Testis (tissue), 3 donors: Measurements from ENCODE around the gene C1orf210. TPM values are rescaled to one million over a fixed set of nuclear protein-coding genes. Genes with fewer than 3 reads are reported as not detected.

Experiments used
- DNase-seq: peaks from one replicate; pipeline ENCODE4 v3.0.0-alpha.2; 2019
- H3K27ac ChIP-seq, 2 donors: fragments of 200-600 bp; sonication (generic); one replicate each; pipeline ENCODE4 v1.5.1; 2019
- H3K27me3 ChIP-seq: fragments of 200-600 bp; sonication (generic); one replicate; pipeline ENCODE4 v1.5.1; 2019
- H3K36me3 ChIP-seq: fragments of 200-600 bp; sonication (generic); one replicate; pipeline ENCODE4 v1.5.1; 2017; ENCODE audit warnings: low read depth; ENCODE audit errors: missing control alignments
- H3K4me1 ChIP-seq: fragments of 200-600 bp; sonication (generic); one replicate; pipeline ENCODE4 v1.5.1; 2019
- H3K4me3 ChIP-seq, 2 donors: fragments of 200-600 bp; sonication (generic); one replicate each; pipeline ENCODE4 v1.5.1; 2017 to 2019
- H3K9me3 ChIP-seq: fragments of 200-600 bp; sonication (generic); one replicate; pipeline ENCODE4 v1.5.1; 2017
- POLR2A ChIP-seq: fragments of 450-650 bp; IDR thresholded peaks from one replicate; pipeline ENCODE4 v1.6.1; 2017; ENCODE audit warnings: antibody characterized with exemption, mild to moderate bottlenecking, moderate library complexity
- WGBS, 2 donors: methylation state at CpG; one replicate each; pipeline ENCODE4 v1.1.5; 2018; 5-methylcytosine and 5-hydroxymethylcytosine counted together
- intact Hi-C: fragments of 100-400 bp; cut with DNase I; formaldehyde crosslinking; loops from one replicate; pipeline ENCODE4 v1.15.1; 2023; ENCODE audit warnings: low total_unique reads
- polyA plus RNA-seq: library from polyadenylated mRNA; stranded (reverse); fragments of 350-450 nt; fragmentation: Illumina TruSeq; extraction: RNeasy Lipid Tissue Mini Kit (QIAGEN cat#74804); gene quantifications from one replicate; pipeline ENCODE4 v1.2.3, GENCODE V29; 2014; ENCODE audit warnings: low read depth, low replicate concordance; ENCODE audit not compliant: insufficient read depth
- total RNA-seq, 2 donors: library from RNA; depleted of rRNA; stranded (reverse); fragments of >200 nt; gene quantifications; one replicate each; pipeline ENCODE4 v1.2.3, GENCODE V29; 2016
- TF ChIP-seq, protein P1 (sequence below), 3 experiments: fragments of 450-650 bp in 2 of 3; fragments of 200-600 bp in 1 of 3; sonication (generic) in 1 of 3; IDR thresholded peaks; one replicate each; pipeline ENCODE4 v1.5.1; 2016 to 2019; ENCODE audit warnings: antibody characterized with exemption in 3 of 3, mild to moderate bottlenecking in 2 of 3, moderate library complexity in 1 of 3

C1orf210 gene
- total and polyA plus RNA-seq, 3 donors from 2014 or later = 0.25 to 0.71 TPM; not detected in 1

DNA sequence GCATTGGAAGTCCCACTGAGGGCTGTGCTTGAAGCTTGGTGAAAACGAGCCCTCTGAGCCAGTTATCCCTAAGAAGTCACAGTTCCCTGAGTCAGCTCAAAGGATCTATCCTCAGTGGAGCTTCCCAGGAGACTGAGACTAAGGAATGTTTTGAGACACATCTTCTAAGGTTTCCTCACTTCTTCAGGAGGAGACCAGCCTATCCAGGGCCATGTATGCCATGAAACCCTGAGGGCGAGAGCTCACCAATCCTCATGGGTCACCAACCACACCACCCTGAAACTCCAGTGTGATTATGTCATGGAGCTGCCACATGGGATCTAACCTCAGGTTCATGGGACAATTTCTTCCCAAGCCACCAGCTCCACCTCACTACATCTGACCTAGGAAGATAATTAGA is 7.8 kb upstream of the C1orf210 start:
- Histone ChIP-seq H3K4me1 (peaks cover 15% of the 10 kb centered on the region), H3K36me3 (no peaks in the 10 kb centered on the region), H3K27me3 (no peaks in the 10 kb centered on the region), H3K27ac (no peak overlapping the region), H3K4me3 (no peak overlapping the region), H3K9me3 (no peaks in the 10 kb centered on the region)
- WGBS, 2 donors = 90 to 100% methylated on average over 2 of the region's 2 CpGs
- no peak for TF ChIP-seq POLR2A
- TF ChIP-seq, protein P1, sequence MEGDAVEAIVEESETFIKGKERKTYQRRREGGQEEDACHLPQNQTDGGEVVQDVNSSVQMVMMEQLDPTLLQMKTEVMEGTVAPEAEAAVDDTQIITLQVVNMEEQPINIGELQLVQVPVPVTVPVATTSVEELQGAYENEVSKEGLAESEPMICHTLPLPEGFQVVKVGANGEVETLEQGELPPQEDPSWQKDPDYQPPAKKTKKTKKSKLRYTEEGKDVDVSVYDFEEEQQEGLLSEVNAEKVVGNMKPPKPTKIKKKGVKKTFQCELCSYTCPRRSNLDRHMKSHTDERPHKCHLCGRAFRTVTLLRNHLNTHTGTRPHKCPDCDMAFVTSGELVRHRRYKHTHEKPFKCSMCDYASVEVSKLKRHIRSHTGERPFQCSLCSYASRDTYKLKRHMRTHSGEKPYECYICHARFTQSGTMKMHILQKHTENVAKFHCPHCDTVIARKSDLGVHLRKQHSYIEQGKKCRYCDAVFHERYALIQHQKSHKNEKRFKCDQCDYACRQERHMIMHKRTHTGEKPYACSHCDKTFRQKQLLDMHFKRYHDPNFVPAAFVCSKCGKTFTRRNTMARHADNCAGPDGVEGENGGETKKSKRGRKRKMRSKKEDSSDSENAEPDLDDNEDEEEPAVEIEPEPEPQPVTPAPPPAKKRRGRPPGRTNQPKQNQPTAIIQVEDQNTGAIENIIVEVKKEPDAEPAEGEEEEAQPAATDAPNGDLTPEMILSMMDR (IDR thresholded peaks at IDR 0.05) = no peak
- intact Hi-C loops = no loop called here
- no peak for DNase-seq

DNA sequence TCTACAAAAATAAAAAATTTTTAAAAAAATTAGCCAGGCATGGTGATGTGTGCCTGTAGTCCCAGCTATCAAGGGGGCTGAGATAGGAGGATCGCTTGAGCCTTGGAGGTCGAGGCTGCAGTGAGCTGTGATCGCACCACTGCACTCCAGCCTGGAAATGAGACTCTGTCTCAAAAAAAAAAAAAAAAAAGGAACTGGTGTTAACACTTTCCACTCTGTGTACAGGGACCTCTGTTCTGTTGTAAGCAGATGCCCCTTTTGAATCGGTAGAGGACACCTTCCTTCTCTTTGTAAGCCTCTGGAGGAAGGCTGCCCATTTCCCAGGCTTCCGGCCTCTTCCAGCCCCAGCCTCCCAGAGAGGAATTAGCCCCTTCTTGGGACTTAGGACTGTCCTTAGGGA is 7.3 kb upstream of the C1orf210 start:
- Histone ChIP-seq H3K4me3 (no peak overlapping the region), H3K27ac (no peak overlapping the region), H3K36me3 (no peaks in the 10 kb centered on the region), H3K9me3 (no peaks in the 10 kb centered on the region), H3K4me1 (peaks cover 15% of the 10 kb centered on the region), H3K27me3 (no peaks in the 10 kb centered on the region)
- no peak for DNase-seq
- WGBS, 2 donors = 85 to 87% methylated on average over 5 of the region's 5 CpGs
- TF ChIP-seq POLR2A = no peak
- TF ChIP-seq, protein P1 (IDR thresholded peaks at IDR 0.05) = no peak
- intact Hi-C loops = no loop called here

DNA sequence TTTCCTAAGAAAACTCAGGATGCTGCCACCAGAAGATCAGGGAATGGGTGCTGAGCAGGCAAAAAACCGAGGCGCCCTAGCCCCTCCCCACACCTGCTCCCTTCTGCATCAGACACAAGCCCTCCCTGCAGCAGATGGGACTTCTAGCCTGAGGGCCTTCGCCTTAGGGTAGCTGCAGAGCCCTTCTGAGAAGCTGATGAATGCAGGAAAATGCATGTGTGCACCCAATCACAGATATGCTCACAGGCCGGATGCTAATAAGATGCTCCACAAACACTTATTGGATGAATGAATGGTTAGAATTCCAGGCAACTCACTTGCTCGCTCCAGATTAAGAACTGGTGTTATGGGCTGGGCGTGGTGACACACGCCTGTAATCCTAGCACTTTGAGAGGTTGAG is 6.8 kb upstream of the C1orf210 start:
- TF ChIP-seq, protein P1 (IDR thresholded peaks at IDR 0.05) = no peak
- TF ChIP-seq POLR2A = no peak
- intact Hi-C loops = no loop called here
- H3K27ac ChIP-seq = no peak overlapping the region
- H3K9me3 ChIP-seq = no peaks in the 10 kb centered on the region
- WGBS, 2 donors = 74 to 88% methylated on average over 6 to 7 of the region's 7 CpGs
- H3K4me1 ChIP-seq = peaks cover 15% of the 10 kb centered on the region
- no peak for DNase-seq
- H3K27me3 ChIP-seq = no peaks in the 10 kb centered on the region
- H3K4me3 ChIP-seq = no peak overlapping the region
- H3K36me3 ChIP-seq = no peaks in the 10 kb centered on the region

GRCh38 chr1:43288785-43289706 is 3.7 kb upstream of the C1orf210 start:
- TF ChIP-seq POLR2A = no peak
- TF ChIP-seq, protein P1 (IDR thresholded peaks at IDR 0.05) = no peak
- no peak overlapping the region for H3K27ac ChIP-seq
- no peaks in the 10 kb centered on the region for H3K36me3 ChIP-seq
- no peaks in the 10 kb centered on the region for H3K27me3 ChIP-seq
- no peak overlapping the region for H3K4me3 ChIP-seq
- no peaks in the 10 kb centered on the region for H3K9me3 ChIP-seq
- intact Hi-C loops = no loop called here
- 61 to 73% methylated on average over 12 of the region's 12 CpGs for WGBS, 2 donors
- peaks cover 3% of the 10 kb centered on the region for H3K4me1 ChIP-seq
- DNase-seq = no peak
